ENCODE measurements around the gene USP24.

DNA sequence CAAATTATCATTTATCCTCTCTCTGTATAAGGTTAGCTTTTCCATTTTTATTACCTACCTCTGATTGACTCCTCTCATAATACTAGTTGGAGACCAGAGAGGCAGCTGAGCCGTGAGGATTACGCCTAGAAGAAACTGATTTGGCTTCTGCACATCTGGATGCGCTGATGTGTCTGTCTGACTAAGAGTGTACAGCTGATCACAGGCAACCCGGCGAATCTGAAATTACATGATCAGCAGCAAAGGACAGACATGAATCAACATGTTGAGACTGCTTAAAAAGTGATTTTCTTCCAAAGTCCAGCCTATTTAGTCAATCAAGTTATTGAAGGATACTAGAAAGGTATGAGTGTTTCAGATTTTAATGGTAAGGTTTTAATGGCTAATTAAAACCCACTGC, 94.6 kb downstream of the USP24 start:
- no peak for TF ChIP-seq ZFX (IDR thresholded peaks at IDR 0.05)
- no peak for TF ChIP-seq CTCF (conservative IDR thresholded peaks at IDR 0.05)

Measured in C4-2B (cell line).